PC-9 (cell line): Measurements from ENCODE around the gene CA5A. TPM values are rescaled to one million over a fixed set of nuclear protein-coding genes. Genes with fewer than 3 reads are reported as not detected.

Source experiments
- BruUV-seq: library from RNA; stranded (reverse); fragments of 400-500 nt; replicated peaks from 2 replicates; lab custom pipeline; 2021; lab: Mats Ljungman, UMichigan
- CTCF ChIA-PET: fragments of 300-600 bp; sonication (Branson Sonifier 250); formaldehyde crosslinking; loops from one replicate; lab custom pipeline; 2022; ENCODE audit warnings: antibody characterized with exemption; lab: Charles Lee
- POLR2A ChIA-PET: fragments of 300-600 bp; sonication (Branson Sonifier 250); formaldehyde crosslinking; loops from one replicate; lab custom pipeline; 2022; ENCODE audit warnings: antibody characterized with exemption; ENCODE audit not compliant: unreplicated experiment; lab: Charles Lee
- DNase-seq, 2 experiments: peaks; one replicate each; pipeline versions ENCODE4 v3.0.0 to v3.0.0-alpha.2; 2015 to 2022; ENCODE audit warnings: mixed read lengths in 1 of 2
- H2AFZ ChIP-seq: fragments of 200-600 bp; sonication (generic); 2 replicates; pipeline ENCODE4 v1.8.1; 2017; ENCODE audit warnings: antibody characterized with exemption
- H3F3A ChIP-seq: fragments of 200-600 bp; sonication (generic); 2 replicates; pipeline ENCODE4 v1.8.1; 2017; ENCODE audit warnings: antibody characterized with exemption, mild to moderate bottlenecking, low read depth; ENCODE audit not compliant: insufficient read depth
- H3K27ac ChIP-seq: fragments of 200-600 bp; sonication (generic); 2 replicates; pipeline ENCODE4 v1.6.1; 2016; ENCODE audit warnings: mixed run types
- H3K27me3 ChIP-seq: fragments of 200-600 bp; sonication (generic); 2 replicates; pipeline ENCODE4 v1.6.1; 2016; ENCODE audit warnings: low read depth, mixed run types; ENCODE audit not compliant: insufficient read depth
- H3K36me3 ChIP-seq: fragments of 200-600 bp; sonication (generic); 2 replicates; pipeline ENCODE4 v1.6.1; 2016; ENCODE audit warnings: low read depth, mixed run types
- H3K4me1 ChIP-seq: fragments of 200-600 bp; sonication (generic); replicated peaks from 2 replicates; pipeline ENCODE4 v1.6.1; 2016; ENCODE audit warnings: mixed run types; ENCODE audit not compliant: insufficient read depth
- H3K4me2 ChIP-seq: fragments of 200-600 bp; sonication (generic); 2 replicates; pipeline ENCODE4 v1.6.1; 2017; ENCODE audit warnings: mixed run types
- H3K4me3 ChIP-seq: fragments of 200-600 bp; sonication (generic); 2 replicates; pipeline ENCODE4 v1.6.1; 2016; ENCODE audit warnings: mixed run types
- H3K79me2 ChIP-seq: fragments of 200-600 bp; sonication (generic); 2 replicates; pipeline ENCODE4 v1.6.1; 2017; ENCODE audit warnings: low read depth, mixed run types
- H3K9me2 ChIP-seq: fragments of 200-600 bp; sonication (generic); 2 replicates; pipeline ENCODE4 v1.8.1; 2017; ENCODE audit warnings: mild to moderate bottlenecking; ENCODE audit not compliant: insufficient read depth
- H3K9me3 ChIP-seq: fragments of 200-600 bp; sonication (generic); 2 replicates; pipeline ENCODE4 v1.8.1; 2016; ENCODE audit warnings: low read depth; ENCODE audit not compliant: insufficient read depth
- H4K20me1 ChIP-seq: fragments of 200-600 bp; sonication (generic); 2 replicates; pipeline ENCODE4 v1.8.1; 2017; ENCODE audit not compliant: insufficient read depth
- CTCF ChIP-seq: fragments of 200-600 bp; sonication (generic); conservative IDR thresholded peaks from 2 replicates; pipeline ENCODE4 v1.6.1; 2017; ENCODE audit warnings: mixed run types, antibody characterized with exemption, mild to moderate bottlenecking, moderate library complexity
- EZH2 ChIP-seq: fragments of 200-600 bp; sonication (generic); IDR thresholded peaks from 2 replicates; pipeline ENCODE4 v1.8.0; 2017; ENCODE audit warnings: antibody characterized with exemption, low read depth
- intact Hi-C: fragments of 100-400 bp; cut with micrococcal nuclease; formaldehyde crosslinking; loops from one replicate; pipeline ENCODE4 v1.10.0; 2022; ENCODE audit not compliant: unreplicated experiment
- total RNA-seq: library from RNA; stranded (reverse); gene quantifications from 2 replicates; pipeline ENCODE4 v1.2.3, GENCODE V29; 2021

Gene CA5A
- total RNA-seq, 1 experiment from 2014 or later, result 0.26 TPM

GRCh38 chr16:87844809-87845208, 91.5 kb downstream of the CA5A start:
- Histone ChIP-seq H4K20me1 (peaks cover 92% of the 10 kb centered on the region), H3K9me2 (no peaks in the 10 kb centered on the region), H3K79me2 (peaks cover 72% of the 10 kb centered on the region), H3F3A (no peaks in the 10 kb centered on the region; the same call in 1 of the 2 replicates), H3K36me3 (peaks cover 26% of the 10 kb centered on the region), H3K27me3 (no peaks in the 10 kb centered on the region), H3K4me1 (no peaks in the 10 kb centered on the region), H2AFZ (no peak overlapping the region), H3K27ac (no peak overlapping the region), H3K9me3 (no peaks in the 10 kb centered on the region), H3K4me2 (no peak overlapping the region), H3K4me3 (no peak overlapping the region)
- POLR2A ChIA-PET, result no interaction called here
- BruUV-seq, result no TSS peak
- DNase-seq, result no peak
- intact Hi-C loops, result no loop called here
- no peak for TF ChIP-seq CTCF
- TF ChIP-seq EZH2, result no peak
- CTCF ChIA-PET, result no interaction called here

GRCh38 chr16:87844120-87844733, 92.1 kb downstream of the CA5A start:
- BruUV-seq, result no TSS peak
- no peak overlapping the region for H3K4me3 ChIP-seq
- CTCF ChIA-PET, result no interaction called here
- H3K27me3 ChIP-seq, result no peaks in the 10 kb centered on the region
- H3K36me3 ChIP-seq, result peaks cover 20% of the 10 kb centered on the region
- no peaks in the 10 kb centered on the region; the same call in 1 of the 2 replicates for H3F3A ChIP-seq
- intact Hi-C loops, result no loop called here
- no peaks in the 10 kb centered on the region for H3K4me1 ChIP-seq
- TF ChIP-seq EZH2, result no peak
- peaks cover 67% of the 10 kb centered on the region for H3K79me2 ChIP-seq
- POLR2A ChIA-PET, result no interaction called here
- no peak overlapping the region for H3K27ac ChIP-seq
- no peak for DNase-seq
- H3K4me2 ChIP-seq, result no peak overlapping the region
- H3K9me3 ChIP-seq, result no peaks in the 10 kb centered on the region
- H2AFZ ChIP-seq, result no peak overlapping the region
- H4K20me1 ChIP-seq, result peaks cover 92% of the 10 kb centered on the region
- H3K9me2 ChIP-seq, result no peaks in the 10 kb centered on the region

GRCh38 chr16:87843678-87844105, 92.6 kb downstream of the CA5A start:
- DNase-seq, result no peak
- peaks cover 92% of the 10 kb centered on the region for H4K20me1 ChIP-seq
- no peaks in the 10 kb centered on the region for H3K4me1 ChIP-seq
- no peaks in the 10 kb centered on the region; the same call in 1 of the 2 replicates for H3F3A ChIP-seq
- ChIA-PET CTCF (no interaction called here), POLR2A (no interaction called here)
- no peaks in the 10 kb centered on the region for H3K9me2 ChIP-seq
- no peak overlapping the region for H3K27ac ChIP-seq
- H3K79me2 ChIP-seq, result peaks cover 61% of the 10 kb centered on the region
- BruUV-seq, result no TSS peak
- TF ChIP-seq EZH2, result no peak
- no peak for TF ChIP-seq CTCF
- H3K27me3 ChIP-seq, result no peaks in the 10 kb centered on the region
- H3K4me2 ChIP-seq, result no peak overlapping the region
- H3K9me3 ChIP-seq, result no peaks in the 10 kb centered on the region
- intact Hi-C loops, result no loop called here
- no peak overlapping the region for H3K4me3 ChIP-seq
- H2AFZ ChIP-seq, result no peak overlapping the region
- peaks cover 20% of the 10 kb centered on the region for H3K36me3 ChIP-seq
